ENCODE results near the gene DNAJB1. TPM values are rescaled to one million over a fixed set of nuclear protein-coding genes. Genes with fewer than 3 reads are reported as not detected.
A peak's percentile ranks its signal among the peaks of the same experiment; 100 is the strongest.

DNAJB1 gene
- total and polyA plus RNA-seq, 2 of the 13 experiments (the other 11 are each of a cell fraction or from before 2014, with no cell fraction given), result 87.5 to 97.3 TPM

DNA sequence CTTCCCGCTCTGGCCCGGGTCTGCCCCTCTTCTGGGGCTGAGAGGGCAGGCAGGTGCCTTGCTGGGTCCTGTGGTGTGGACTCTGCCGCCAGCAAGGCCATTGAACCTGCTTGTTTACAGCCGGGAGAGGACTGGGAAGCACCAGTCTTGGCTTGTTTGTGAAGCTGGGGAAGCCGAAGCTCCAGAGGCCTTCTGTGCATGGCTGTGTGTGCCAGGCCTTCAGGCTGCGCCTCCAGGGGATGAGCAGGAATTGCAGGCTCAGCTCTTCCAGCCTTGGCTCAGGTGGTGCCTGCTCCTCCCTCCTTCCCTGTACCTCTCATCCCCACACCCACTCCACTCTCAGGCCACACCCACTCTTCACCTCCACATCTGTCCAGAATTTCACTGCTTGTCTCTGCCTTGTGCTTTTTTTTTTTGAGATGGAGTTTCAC is 36.2 kb upstream of the DNAJB1 start (continued):
- TF ChIP-seq ELF1 (CRISPR knock-in tag; IDR thresholded peaks at IDR 0.05) (0 out of 2 replicates have a peak, but pooled peaks have one; percentile 16), ZFY (CRISPR knock-in tag; IDR thresholded peaks at IDR 0.05) (peak; percentile 65; the same call in 1 of the 2 replicates), FOXA1 (IDR thresholded peaks at IDR 0.05) (no peak), FOXA1 (CRISPR knock-in tag; IDR thresholded peaks at IDR 0.05) (peak; percentile 86), ATF1 (CRISPR knock-in tag; IDR thresholded peaks at IDR 0.05) (no peak), ZNF280D (CRISPR knock-in tag; IDR thresholded peaks at IDR 0.05) (no peak), RFX5 (IDR thresholded peaks at IDR 0.05; ENCODE audit: low read depth, low read length) (no peak), FOXP4 (CRISPR knock-in tag; IDR thresholded peaks at IDR 0.05) (peak; percentile 67; the same call in 1 of the 2 replicates), ZNF460 (CRISPR knock-in tag; IDR thresholded peaks at IDR 0.05; ENCODE audit: borderline replicate concordance) (no peak), PRDM15 (CRISPR knock-in tag; IDR thresholded peaks at IDR 0.05) (no peak), ZNF33B (CRISPR knock-in tag; IDR thresholded peaks at IDR 0.05) (no peak), XBP1 (CRISPR knock-in tag; IDR thresholded peaks at IDR 0.05) (no peak), ZNF780A (CRISPR knock-in tag; IDR thresholded peaks at IDR 0.05) (no peak), MYC (CRISPR knock-in tag; IDR thresholded peaks at IDR 0.05; ENCODE audit: borderline replicate concordance) (no peak)
- TF ChIP-seq, protein P1, sequence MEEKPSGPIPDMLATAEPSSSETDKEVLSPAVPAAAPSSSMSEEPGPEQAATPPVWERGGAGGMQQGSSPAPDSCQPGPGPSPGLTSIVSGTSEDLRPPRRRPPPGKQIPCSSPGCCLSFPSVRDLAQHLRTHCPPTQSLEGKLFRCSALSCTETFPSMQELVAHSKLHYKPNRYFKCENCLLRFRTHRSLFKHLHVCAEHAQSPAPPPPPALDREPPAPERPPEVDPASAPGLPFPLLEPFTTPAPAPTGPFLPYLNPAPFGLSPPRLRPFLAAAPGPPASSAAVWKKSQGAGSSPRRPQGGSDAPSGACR (CRISPR knock-in tag; IDR thresholded peaks at IDR 0.05), result no peak
- TF ChIP-seq, protein P2, sequence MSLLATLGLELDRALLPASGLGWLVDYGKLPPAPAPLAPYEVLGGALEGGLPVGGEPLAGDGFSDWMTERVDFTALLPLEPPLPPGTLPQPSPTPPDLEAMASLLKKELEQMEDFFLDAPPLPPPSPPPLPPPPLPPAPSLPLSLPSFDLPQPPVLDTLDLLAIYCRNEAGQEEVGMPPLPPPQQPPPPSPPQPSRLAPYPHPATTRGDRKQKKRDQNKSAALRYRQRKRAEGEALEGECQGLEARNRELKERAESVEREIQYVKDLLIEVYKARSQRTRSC (CRISPR knock-in tag; IDR thresholded peaks at IDR 0.05; ENCODE audit: low read depth), result no peak
- TF ChIP-seq, protein P3, sequence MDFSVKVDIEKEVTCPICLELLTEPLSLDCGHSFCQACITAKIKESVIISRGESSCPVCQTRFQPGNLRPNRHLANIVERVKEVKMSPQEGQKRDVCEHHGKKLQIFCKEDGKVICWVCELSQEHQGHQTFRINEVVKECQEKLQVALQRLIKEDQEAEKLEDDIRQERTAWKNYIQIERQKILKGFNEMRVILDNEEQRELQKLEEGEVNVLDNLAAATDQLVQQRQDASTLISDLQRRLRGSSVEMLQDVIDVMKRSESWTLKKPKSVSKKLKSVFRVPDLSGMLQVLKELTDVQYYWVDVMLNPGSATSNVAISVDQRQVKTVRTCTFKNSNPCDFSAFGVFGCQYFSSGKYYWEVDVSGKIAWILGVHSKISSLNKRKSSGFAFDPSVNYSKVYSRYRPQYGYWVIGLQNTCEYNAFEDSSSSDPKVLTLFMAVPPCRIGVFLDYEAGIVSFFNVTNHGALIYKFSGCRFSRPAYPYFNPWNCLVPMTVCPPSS (IDR thresholded peaks at IDR 0.05), result no peak
